Measurements from ENCODE around the gene SLC27A4.

The SLC27A4 gene

GRCh38 chr9:128339761-128340690 is at the start of gene SLC27A4:
SLC27A4 (plus strand) TSS chr9:128340527; CDS start chr9:128343133, 2,606 bp downstream.
- peak; percentile 72 for DNase-seq

- no peak for DNase-seq
Measured at GRCh38 chr9:128292009-128292408, 48.3 kb upstream of the SLC27A4 start.

GRCh38 chr9:128293091-128293490 is 47.2 kb upstream of the SLC27A4 start:
- no peak for DNase-seq

- no peak for DNase-seq
Measured at GRCh38 chr9:128294142-128294541, 46.2 kb upstream of the SLC27A4 start.

- no peak for DNase-seq
Measured at GRCh38 chr9:128296340-128297220, 43.7 kb upstream of the SLC27A4 start.

- DNase-seq = no peak
Measured at GRCh38 chr9:128297221-128297773, 43.0 kb upstream of the SLC27A4 start.

- DNase-seq = no peak
Measured at GRCh38 chr9:128298535-128299482, 41.5 kb upstream of the SLC27A4 start.

- DNase-seq = no peak
Measured at GRCh38 chr9:128304136-128304970, 36.0 kb upstream of the SLC27A4 start.

- no peak for DNase-seq
Measured at GRCh38 chr9:128304971-128305288, 35.4 kb upstream of the SLC27A4 start.

- DNase-seq = no peak
Measured at GRCh38 chr9:128309551-128309950, 30.8 kb upstream of the SLC27A4 start.

GRCh38 chr9:128310461-128310860 is 29.9 kb upstream of the SLC27A4 start:
- DNase-seq = no peak

GRCh38 chr9:128314697-128315096 is 25.6 kb upstream of the SLC27A4 start:
- no peak for DNase-seq

GRCh38 chr9:128316421-128316820 is 23.9 kb upstream of the SLC27A4 start:
- no peak for DNase-seq

GRCh38 chr9:128317629-128318028 is 22.7 kb upstream of the SLC27A4 start:
- no peak for DNase-seq

GRCh38 chr9:128321343-128321742 is 19.0 kb upstream of the SLC27A4 start:
- DNase-seq = no peak

GRCh38 chr9:128321879-128322403 is 18.4 kb upstream of the SLC27A4 start:
- DNase-seq = no peak

- peak; percentile 89 for DNase-seq
Measured at GRCh38 chr9:128322404-128323211, 17.7 kb upstream of the SLC27A4 start, which contains the start of the genes COQ4 and TRUB2. COQ4 (plus strand) TSS chr9:128322839; CDS start chr9:128322859, 20 bp downstream. TRUB2 (minus strand) TSS chr9:128322447; CDS start chr9:128322408, 39 bp downstream.

- no peak for DNase-seq
Measured at GRCh38 chr9:128323212-128323730, 17.1 kb upstream of the SLC27A4 start.

GRCh38 chr9:128323791-128324190 is 16.5 kb upstream of the SLC27A4 start:
- DNase-seq = no peak

- no peak for DNase-seq
Measured at GRCh38 chr9:128324401-128324800, 15.9 kb upstream of the SLC27A4 start.

All from DMS153 (cell line).